Measurements from ENCODE around the gene ZDHHC17.
A peak's percentile ranks its signal among the peaks of the same experiment; 100 is the strongest.

ZDHHC17 gene

DNA sequence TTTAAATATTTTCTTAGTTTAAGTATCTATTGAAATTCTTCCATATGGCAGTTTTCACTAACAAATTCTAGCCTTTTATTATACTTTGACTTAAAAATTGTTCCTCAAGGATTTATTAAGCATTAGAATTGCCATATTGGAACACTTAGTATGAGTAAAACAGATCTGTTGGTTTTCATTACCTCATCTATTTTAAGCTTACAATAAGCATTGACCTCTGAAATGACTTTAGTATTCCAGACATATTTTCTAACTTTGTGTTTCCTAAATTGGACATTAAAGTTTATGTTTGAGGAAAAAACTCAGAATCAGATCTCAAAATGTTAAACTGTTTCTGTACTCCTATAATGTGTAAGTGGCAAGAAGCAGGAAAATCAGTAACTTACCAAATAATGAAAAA lies 66.5 kb downstream of the ZDHHC17 start:
- no peak for DNase-seq

DNA sequence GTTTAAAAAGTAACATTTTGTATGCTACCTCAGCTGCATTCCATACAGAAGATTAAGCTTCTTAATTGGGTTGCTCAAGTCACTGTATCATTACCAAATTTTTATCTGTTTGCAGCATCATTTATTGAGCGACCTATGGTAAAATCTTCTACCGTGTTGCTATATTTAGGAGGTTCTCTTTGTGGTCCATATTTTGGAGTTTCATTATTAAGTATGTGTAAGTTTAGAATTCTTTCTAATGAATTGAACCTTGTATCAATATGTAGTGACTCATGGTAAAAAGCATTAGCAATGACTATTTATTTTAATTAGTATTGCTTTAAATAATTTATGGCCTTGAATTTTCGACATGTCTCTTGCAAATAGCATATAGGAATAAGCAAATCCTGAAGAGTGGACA lies 72.7 kb downstream of the ZDHHC17 start:
- no peak for DNase-seq

DNA sequence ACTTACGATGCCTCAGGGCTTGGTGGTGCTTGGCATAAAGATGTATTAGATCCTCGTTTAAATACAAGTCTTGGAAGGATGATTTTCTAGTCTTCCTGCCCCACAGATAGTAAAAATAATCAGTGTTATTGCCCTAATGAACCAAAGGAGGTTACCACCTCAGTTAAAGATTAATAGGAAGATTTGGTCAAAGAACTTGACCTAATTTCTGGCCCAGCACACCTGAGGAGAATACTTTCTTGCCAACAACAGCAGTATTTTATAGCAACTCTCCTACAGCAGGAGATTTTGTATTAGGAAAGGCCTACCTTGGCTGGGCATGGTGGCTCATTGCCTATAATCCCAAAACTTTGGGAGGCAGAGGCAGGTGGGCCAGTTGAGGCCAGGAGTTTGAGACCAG lies 83.3 kb downstream of the ZDHHC17 start:
- no peak for DNase-seq

DNA sequence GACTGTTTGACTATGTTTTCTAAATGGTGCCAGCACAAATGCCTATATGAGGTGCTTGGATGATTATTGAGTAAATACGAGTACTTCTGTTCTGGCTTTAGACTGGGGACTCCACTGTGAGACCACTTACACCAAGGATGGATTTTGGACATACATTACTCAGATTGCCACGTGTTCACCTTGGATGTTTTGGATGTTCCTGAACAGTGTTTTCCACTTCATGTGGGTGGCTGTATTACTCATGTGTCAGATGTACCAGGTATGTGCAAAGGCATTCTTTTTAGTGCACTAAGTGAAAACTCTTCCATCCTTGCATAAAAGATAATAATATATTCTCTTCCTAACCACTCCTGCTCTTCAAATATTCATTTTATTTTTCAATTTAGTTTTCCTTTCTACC lies 84.2 kb downstream of the ZDHHC17 start:
- DNase-seq: no peak

DNA sequence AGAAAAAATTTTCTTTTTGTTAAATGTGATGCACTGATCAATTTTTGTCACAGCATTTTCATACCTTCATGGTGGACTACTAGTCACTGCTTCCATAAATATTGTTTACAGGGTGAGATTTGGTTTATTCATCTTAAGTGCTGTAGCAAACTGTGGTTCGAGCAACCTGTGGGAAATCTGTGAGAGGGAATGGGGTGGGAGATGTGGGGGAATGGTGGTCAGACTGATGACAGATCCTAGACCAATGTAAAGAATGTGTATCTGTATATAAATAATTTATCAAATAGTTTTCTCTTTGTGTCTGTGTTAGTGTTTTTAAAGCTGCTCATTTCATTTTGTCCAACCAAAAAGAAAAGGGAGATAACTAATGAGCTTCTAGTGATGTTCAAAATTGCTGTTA lies 88.2 kb downstream of the ZDHHC17 start:
- no peak for DNase-seq

DNA sequence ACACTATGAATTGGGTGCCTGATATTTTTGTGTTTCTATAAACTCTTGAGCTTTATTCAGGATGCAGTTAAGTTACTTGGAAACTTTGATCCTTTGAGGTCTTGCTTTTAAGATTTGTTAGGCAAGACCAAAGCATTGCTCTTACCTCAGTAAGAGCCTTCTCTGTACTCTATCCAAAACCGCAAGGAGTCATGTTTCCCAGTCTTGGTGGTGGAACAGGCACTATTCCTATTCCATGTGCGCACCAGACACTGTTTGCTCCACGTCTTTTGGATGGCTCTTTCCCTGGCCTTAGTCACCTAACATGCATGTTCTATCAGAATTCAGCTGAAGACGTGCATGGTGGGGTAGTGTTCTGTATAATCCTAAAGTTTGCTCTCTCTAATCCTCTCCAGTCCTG lies 91.4 kb downstream of the ZDHHC17 start:
- no peak for DNase-seq

DNA sequence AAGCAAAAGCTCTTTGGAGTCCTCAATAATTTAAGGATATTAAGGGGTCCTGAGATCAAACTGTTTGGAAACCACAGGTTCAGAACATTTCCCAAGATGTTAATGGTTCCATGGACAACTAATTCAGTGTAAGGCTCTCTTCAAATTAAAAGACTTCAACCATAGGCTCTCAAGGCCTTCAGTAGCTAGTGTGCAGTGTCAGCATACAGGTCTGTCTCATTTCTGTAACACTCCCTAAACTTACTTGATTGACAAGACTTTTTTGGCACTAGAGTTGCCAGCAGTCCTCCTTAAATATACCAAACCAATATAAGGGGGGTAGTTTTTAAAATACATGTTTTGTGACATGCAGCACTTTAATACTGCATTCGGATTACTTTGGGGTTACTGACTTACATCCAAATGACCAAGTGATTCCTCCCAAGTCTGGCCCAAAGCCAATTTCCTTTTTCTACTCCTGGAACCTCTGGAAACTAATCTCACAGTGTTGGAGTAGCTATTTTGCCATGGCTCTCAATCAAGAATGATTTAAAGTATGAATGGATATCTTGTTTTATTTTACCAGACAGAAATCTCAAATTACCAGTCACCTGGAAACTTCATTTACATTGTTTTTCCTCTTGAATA lies 92.2 kb downstream of the ZDHHC17 start:
- no peak for DNase-seq

DNA sequence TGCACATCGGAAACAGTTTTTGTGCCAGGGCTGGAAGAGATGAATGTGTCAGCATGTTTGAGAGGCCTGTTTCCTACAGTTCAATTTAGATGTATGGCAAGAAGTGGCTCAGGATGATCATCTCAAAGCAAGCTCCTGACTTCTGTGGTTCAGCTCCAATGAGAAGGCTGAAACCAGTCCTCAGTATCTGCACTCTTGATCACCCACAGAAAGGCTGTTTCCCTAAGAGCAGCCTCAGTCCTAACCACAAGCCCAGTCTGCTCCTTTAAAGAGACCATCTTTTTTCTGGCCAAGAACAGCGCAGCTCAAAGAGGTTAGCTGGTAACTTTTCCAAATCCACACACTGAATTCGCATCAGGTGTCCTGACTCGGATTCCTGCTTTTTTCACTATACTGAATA lies 95.7 kb downstream of the ZDHHC17 start:
- DNase-seq: no peak

DNA sequence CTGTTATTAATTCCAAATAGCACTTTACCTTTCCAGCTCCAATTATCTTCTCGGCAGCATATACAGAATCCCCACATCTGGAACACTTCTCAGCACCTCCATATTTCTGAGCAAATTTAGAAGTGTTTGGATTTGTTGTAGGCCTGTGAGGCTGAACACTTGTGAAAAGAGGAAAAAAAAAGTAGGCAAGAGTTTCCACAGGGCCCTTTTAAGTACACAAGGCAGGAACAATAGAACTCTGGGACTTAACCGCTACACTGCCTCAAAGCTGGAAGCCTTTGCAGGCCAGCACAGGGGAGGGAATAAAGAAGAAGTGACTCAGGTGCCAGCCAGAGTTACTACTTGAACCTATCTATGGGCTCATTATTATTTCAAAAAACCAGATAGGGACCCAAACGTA lies 96.3 kb downstream of the ZDHHC17 start:
- DNase-seq: no peak

DNA sequence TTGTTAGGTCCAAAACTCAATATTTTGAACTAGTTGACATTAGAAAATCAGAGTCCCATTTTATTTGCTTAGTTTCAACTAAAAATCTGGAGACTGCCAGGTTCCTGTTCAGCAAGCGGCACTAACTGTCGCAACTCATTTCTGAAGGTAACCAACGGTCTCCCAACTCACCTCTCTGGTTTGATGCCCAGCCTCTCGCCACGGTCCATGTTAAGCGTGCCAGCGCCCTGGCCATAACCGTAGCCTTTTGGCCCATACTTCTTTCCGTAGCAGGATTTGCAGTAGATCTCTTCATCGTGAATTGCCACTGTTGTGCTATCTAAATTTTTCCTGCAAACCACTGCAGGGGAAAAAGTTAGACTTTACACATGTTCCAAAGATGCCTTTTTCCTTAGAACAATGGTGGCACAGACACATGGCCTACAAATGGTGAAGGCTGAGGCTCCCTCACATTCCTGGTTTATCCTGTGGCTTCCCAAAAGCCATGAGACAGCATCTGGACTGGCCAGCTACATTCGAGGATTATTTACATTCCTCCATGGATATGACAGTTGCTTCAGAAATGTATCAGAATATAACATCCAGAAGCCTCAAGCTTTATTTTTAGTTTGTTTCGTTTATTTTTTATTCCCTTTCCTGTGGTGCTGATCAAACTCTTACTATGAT lies 99.2 kb downstream of the ZDHHC17 start:
- DNase-seq: no peak

DNA sequence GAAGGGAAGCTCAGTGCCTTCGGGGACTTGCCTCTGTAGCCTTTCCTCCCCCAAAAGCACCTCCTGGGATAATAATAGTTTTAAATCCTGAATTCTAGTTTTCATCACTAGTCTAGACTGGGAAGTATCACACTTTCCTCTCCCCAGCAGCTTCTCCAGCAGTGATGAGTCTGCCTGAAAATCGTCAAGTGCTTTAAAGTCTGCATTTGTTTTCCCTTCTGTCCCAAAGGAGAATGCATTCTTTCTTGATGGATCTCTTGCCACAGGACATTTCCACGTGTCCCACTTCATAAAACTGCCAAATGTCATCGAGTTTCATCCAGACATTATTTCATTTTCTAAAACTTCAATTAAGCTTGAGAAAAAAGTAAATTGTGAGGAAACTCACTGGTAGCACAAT lies 99.9 kb downstream of the ZDHHC17 start:
- no peak for DNase-seq

DNA sequence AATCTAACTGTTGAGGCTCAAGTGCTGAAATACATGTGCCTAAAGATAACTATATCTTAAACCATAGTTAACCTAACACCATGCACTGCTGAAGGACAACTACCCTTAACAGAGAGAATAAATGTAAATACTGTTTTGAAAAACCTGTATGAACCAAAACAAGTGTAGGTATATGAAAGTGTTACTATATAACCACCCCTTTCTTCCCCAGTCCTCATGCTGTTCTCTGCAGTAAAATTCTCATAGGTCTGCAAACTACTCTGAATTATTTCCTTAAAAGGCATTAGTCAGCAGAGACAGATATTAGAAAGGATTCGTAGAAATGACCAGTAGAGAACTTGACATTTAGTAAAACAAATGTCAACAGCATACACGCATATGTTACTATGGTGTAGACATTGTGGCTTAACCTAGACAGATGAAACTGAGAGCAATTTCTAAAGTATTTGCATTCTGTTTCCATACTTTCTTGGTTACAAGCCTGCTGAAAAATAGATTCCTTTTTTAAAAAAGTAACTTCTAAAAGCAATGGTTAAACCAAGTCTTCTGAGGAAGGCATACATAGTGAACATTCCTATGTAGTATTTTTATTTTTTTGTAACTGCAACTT lies 101.0 kb downstream of the ZDHHC17 start:
- no peak for DNase-seq

DNA sequence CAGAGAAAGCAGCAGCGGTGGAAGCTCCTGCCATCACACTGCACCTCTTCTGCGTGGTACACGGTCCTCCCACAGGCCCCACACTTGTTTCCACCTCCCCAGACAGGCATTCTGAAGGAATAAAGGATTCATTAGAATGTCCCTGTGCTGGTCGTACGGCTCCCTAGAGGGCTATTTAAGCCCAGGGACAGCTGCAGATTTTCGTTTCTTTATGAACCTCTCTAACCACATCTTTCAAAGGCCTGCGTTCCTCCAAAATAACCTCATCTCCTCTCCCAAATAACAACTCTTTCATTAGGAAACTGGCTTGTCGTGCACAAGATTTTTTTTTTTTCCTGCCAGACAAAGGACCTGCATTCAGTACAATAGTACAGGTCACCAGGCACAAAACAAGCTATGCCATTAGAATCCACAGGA lies 102.2 kb downstream of the ZDHHC17 start:
- DNase-seq: no peak

DNA sequence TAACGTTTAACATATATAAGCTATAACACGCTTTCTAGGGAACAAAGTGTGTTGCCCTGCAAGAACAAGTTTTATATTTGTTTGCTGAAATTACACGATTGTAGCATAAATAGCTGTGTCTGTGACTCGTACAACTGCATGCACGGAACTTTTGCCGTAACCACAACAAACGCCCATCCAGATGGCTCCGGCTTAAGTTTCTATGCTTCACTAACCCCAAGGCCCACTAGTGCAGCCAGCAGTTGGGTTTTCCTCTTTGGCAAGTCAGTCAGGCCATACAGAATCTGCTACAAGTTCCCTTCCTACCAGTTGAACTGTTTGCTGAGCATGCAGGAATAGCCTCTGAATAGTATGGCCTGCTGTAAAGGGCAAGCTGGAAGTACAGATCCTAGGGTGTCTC lies 102.8 kb downstream of the ZDHHC17 start:
- no peak for DNase-seq

DNA sequence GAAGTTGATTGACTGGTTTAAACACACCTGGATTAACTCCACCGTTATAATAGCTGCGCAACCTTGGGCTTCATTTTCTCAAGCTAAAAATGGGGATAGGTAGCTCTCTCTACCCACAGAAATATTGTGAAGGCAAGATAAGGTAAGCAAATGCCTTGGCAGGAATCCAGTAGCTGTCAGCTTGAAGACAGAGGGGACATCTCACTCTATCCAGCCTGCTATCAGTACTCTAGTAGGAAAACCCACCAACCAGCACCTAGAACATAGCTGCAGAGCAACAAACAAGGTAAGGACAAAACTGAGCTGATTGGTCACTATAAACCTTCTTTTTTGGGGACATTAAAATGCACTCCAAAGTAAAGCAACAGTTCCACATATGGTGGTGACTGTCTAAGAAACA lies 107.2 kb downstream of the ZDHHC17 start:
- DNase-seq: no peak

DNA sequence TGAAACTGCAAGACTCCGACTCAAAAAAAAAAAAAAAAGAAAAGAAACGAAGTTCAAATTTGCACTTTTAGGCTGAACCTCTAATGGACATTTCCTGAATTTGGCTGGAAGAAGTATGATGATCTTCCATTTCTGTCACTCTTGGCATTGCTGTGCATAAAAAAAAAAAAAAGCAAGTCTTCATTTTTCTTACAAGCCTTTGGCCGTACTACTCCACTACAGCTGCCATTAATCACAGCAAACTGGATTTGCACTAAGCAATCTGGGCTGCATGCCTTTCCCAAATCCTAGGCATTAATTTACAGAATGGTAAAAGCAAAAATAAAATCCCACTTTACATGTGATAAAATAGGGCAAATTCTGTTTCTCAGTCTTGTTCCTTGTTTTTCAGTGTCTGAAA lies 107.8 kb downstream of the ZDHHC17 start:
- no peak for DNase-seq

DNA sequence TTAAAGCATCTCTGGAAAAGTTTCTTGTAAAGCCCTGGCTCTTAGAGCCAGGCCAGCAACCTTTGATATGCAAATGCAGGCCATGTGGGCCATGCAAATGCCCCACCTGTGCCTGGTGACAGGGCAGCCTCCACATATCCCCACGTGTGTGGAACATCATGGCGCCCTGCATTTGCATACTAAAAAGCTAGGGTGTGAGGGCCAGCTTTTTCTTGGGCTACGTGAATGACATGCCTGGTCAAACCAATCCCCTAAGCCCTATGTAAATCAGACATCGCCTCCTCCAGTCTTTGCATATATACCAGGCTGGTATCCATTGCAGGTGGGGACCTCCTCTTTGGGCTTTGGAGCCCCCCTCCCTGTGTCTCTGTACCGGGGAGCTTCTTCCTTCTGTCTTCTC lies 108.5 kb downstream of the ZDHHC17 start:
- DNase-seq: no peak

DNA sequence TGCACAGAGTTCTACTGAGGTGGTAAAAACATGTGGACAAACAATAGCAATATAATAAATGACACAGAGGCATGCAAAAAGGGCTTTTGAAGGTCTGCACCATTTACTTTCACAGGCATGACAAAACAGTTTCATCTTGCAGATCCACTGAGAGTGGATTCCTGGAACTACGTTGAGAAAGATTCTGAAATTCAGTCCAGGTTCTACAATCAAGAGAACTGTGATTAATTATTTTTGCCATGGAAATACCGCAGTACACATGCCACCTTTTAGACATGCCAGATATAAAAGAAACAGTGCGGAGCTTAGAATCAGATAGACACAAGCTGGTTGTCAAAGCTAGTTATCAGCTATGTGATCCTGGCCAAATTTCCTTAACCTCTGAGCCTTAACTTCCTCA lies 110.1 kb downstream of the ZDHHC17 start:
- DNase-seq: no peak

DNA sequence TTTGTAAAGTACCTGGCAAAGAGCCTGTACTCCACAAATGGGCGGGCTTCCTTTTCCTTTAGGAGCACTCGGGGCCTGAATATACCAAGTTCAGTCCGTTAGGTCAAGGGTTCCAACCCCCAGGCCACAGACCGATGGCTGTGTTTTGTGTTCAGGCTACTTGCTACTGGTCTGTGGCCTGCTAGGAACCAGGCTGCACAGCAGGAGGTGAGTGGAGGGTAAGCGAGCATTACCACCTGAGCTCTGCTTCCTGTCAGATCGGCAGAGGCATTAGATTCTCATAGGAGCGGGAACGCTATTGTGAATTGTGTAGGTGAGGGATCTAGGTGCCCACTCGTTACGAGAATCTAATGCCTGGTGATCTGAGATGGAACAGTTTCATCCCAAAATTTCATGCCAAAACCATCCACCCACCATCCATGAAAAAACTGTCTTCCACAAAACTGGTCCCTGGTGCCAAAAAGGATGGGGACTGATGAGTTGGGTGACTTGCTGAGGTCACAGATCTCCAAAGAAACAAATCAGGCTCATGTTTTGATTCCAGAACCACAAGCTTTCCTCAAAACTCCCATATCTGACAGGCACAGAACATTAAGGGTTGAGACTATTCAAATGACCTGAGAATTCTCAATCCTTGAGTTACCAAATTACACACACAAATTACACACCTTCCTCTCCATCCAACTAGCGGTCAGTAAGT lies 110.7 kb downstream of the ZDHHC17 start:
- DNase-seq: no peak

DNA sequence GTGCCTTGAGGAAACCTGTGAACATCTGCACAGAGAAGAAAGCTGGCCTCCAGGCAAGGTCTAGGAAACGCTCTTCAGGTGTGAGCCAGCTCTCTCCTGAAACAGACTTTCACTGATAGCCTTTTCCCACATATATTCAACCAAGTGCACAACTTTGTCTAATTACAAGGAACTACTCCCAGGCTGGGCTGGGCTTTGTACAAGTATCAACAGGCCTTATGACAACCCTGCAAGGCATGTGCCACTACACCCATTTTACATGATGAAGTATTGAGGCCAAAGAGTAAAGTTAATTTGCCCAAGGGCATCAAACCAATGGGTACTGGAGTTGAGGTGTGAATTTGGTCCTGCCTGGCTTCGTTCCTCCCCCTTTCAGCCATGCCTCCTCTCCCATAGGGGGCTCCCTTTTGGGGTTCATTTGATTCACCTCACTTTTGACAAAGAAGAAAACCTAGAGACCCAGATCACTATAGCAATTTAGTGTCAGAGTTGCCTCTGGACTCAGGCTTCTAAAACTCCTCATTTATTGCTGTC lies 112.8 kb downstream of the ZDHHC17 start:
- no peak for DNase-seq

DNA sequence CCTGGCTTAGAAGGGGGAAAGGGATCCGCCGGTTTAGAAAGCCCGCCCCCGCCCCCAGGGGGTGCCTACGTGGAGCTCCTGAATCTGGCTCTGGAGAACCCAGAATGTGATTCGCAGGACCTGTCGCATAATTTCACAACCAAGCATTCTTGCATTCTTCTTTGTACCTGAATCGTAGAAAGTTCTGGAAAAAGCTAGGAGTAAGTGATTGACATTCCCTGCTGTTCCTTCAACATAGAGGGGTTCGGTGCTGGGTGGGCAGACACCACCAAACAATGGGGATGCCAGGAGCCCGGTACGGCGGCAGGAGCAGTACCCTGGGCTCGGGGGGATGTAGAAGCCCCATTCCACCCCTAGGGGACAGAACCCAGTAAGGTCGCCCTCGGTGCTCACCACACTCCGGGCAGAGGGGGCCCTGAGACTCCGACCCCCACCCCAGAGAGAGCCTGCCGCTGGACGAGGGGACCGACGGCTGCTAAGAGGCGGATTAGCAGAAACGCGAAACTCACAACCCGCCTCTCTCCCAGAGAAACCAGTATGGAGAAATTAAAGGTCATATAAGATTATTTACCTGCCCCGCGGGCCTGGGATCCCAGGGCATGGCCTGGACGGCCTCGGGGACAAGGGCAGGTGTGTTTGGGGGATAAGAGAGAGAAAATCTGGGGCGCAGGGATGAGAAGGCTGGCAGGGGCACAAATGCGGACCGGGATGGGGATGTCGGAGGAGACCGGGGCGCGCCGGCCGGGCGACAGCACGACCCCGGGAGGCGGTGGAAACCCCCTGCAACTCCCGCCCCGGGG lies 114.4 kb downstream of the ZDHHC17 start:
- DNase-seq: no peak

DNA sequence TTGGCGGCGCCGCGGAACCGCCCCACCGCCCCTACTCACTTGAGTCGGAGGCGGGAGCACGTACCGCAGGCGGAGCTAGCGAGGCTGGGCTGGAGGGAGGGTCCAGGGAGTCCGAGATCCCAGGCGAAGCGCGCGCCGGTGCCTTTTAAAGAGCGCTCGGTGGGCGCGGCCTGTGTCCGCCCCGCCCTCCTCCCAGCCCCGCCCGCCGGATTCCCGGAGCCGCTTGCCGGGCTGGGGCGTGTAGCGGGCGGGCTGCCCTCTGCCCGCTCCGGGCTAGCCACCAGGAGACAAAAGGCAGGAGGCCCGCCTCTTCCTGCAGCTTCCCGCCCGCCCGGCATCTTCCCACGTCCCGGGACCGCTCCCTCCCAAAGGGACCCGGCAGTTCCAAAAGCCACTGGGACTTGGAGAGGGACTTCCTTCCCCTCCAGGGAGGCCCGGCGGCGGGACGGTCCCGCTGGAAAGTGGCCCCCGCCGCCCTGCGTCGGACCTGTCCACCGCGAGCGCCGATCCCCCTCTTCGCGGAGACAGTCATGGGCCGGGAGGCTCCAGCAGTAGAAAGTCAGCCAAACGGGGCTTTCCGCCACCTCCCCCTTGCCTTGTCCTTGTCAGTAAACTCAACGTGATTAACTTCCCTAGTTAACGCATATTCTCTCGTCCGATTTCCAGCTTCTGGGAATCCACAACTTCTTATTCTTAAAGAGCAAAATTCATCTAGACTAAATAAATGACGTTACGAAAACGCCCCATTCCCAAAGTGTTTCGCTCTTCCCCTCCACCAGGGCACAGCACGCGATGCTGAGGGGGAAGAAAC lies 115.2 kb downstream of the ZDHHC17 start, which contains the start of gene CSRP2:
CSRP2 (minus strand) TSS at position 121 of the 811 bp plus-strand sequence. CDS start 12,759 bp downstream, outside the sequence.
- peak; percentile 17 to 59 for DNase-seq
